ENCODE data around the gene FRMD1. TPM values are rescaled to one million over a fixed set of nuclear protein-coding genes. Genes with fewer than 3 reads are reported as not detected.

Gene FRMD1
- total RNA-seq, 1 donor from 2014 or later = not detected

GRCh38 chr6:168056892-168057527 lies 22.0 kb downstream of the FRMD1 start:
- intact Hi-C loops (cut with micrococcal nuclease) = no loop called here

GRCh38 chr6:168055696-168056489 lies 23.1 kb downstream of the FRMD1 start:
- intact Hi-C loops (cut with micrococcal nuclease) = no loop called here

GRCh38 chr6:168054765-168055560 lies 24.0 kb downstream of the FRMD1 start:
- intact Hi-C loops (cut with micrococcal nuclease) = no loop called here

GRCh38 chr6:168053957-168054471 lies 25.0 kb downstream of the FRMD1 start:
- intact Hi-C loops (cut with micrococcal nuclease) = no loop called here

- intact Hi-C loops (cut with micrococcal nuclease) = no loop called here
These were observed 25.7 kb downstream of the FRMD1 start for GRCh38 chr6:168053086-168053956.

GRCh38 chr6:168052291-168052891 lies 26.6 kb downstream of the FRMD1 start:
- intact Hi-C loops (cut with micrococcal nuclease) = no loop called here

GRCh38 chr6:168051648-168052047 lies 27.4 kb downstream of the FRMD1 start:
- intact Hi-C loops (cut with micrococcal nuclease) = no loop called here

GRCh38 chr6:168050881-168051586 lies 28.0 kb downstream of the FRMD1 start:
- intact Hi-C loops (cut with micrococcal nuclease) = no loop called here

- intact Hi-C loops (cut with micrococcal nuclease) = no loop called here
These were observed 28.7 kb downstream of the FRMD1 start for GRCh38 chr6:168050225-168050880.

- intact Hi-C loops (cut with micrococcal nuclease) = no loop called here
These were observed 29.2 kb downstream of the FRMD1 start for GRCh38 chr6:168049706-168050224.

- intact Hi-C loops (cut with micrococcal nuclease) = no loop called here
These were observed 29.7 kb downstream of the FRMD1 start for GRCh38 chr6:168049277-168049676.

GRCh38 chr6:168048724-168049025 lies 30.3 kb downstream of the FRMD1 start:
- intact Hi-C loops (cut with micrococcal nuclease) = no loop called here

GRCh38 chr6:168047841-168048723 lies 30.9 kb downstream of the FRMD1 start:
- intact Hi-C loops (cut with micrococcal nuclease) = no loop called here

- intact Hi-C loops (cut with micrococcal nuclease) = no loop called here
These were observed 32.3 kb downstream of the FRMD1 start for GRCh38 chr6:168046696-168047095.

GRCh38 chr6:168045706-168046620 lies 33.0 kb downstream of the FRMD1 start:
- intact Hi-C loops (cut with micrococcal nuclease) = no loop called here

GRCh38 chr6:168045141-168045691 lies 33.8 kb downstream of the FRMD1 start:
- intact Hi-C loops (cut with micrococcal nuclease) = no loop called here

Measured in T-helper 1 cell treated with Interleukin-12 subunit alpha and Interleukin-12 subunit beta and Interleukin-4 antibody, amounts not matched to agents 30 ng/mL and 1 ng/mL, for 36 hours (primary cell).